AG04450 (cell line): ENCODE results near the gene NR2F6. TPM values are rescaled to one million over a fixed set of nuclear protein-coding genes. Genes with fewer than 3 reads are reported as not detected.

Experiments used
- CTCF ChIA-PET: fragments of 300-600, 350-600 bp; formaldehyde crosslinking; extraction: SDS; loops from one replicate; lab custom pipeline; 2022; ENCODE audit warnings: antibody characterized with exemption, inconsistent platforms; lab: Charles Lee
- POLR2A ChIA-PET: fragments of 350-600 bp; formaldehyde crosslinking; extraction: SDS; loops from one replicate; lab custom pipeline; 2021; ENCODE audit warnings: antibody characterized with exemption, inconsistent platforms; lab: Yijun Ruan, JAX
- DNase-seq: peaks from one replicate; pipeline ENCODE4 v3.0.0-alpha.2; 2011; ENCODE audit warnings: low read depth, low spot score
- H3K27ac ChIP-seq: one replicate; pipeline ENCODE4 v1.5.1; 2012; ENCODE audit warnings: low read depth, low read length, control low read depth
- H3K27me3 ChIP-seq: one replicate; pipeline ENCODE4 v1.6.0; 2012; ENCODE audit warnings: low read length; ENCODE audit not compliant: control insufficient read depth, insufficient read depth
- H3K4me3 ChIP-seq: 2 replicates; pipeline ENCODE4 v1.5.1; 2011; ENCODE audit warnings: mild to moderate bottlenecking, low read depth, low read length, control low read depth
- H3K9me3 ChIP-seq: 2 replicates; pipeline ENCODE4 v1.5.1; 2012; ENCODE audit warnings: low read length; ENCODE audit not compliant: control insufficient read depth, insufficient read depth
- polyA plus RNA-seq: library from polyadenylated mRNA; depleted of rRNA; stranded (reverse); fragments of >200 nt; gene quantifications from 2 replicates; pipeline ENCODE4 v1.2.3, GENCODE V29; 2011
- TF ChIP-seq, protein P1 (sequence below): IDR thresholded peaks from 2 replicates; pipeline ENCODE4 v1.5.1; 2011; ENCODE audit warnings: low read depth, low read length, control low read depth, inconsistent platforms

The NR2F6 gene
- polyA plus RNA-seq, 1 experiment: 16.3 TPM

DNA sequence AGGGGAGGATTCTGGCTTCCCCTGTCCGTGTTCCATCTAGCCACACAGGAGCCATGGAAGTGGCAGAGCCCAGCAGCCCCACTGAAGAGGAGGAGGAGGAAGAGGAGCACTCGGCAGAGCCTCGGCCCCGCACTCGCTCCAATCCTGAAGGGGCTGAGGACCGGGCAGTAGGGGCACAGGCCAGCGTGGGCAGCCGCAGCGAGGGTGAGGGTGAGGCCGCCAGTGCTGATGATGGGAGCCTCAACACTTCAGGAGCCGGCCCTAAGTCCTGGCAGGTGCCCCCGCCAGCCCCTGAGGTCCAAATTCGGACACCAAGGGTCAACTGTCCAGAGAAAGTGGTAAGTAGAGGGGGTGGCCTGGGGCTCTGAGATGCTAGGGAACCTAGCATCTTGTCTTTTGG is 23.0 kb upstream of the NR2F6 start:
- H3K27me3 ChIP-seq: no peaks in the 10 kb centered on the region
- H3K27ac ChIP-seq: no peak overlapping the region
- TF ChIP-seq, protein P1, sequence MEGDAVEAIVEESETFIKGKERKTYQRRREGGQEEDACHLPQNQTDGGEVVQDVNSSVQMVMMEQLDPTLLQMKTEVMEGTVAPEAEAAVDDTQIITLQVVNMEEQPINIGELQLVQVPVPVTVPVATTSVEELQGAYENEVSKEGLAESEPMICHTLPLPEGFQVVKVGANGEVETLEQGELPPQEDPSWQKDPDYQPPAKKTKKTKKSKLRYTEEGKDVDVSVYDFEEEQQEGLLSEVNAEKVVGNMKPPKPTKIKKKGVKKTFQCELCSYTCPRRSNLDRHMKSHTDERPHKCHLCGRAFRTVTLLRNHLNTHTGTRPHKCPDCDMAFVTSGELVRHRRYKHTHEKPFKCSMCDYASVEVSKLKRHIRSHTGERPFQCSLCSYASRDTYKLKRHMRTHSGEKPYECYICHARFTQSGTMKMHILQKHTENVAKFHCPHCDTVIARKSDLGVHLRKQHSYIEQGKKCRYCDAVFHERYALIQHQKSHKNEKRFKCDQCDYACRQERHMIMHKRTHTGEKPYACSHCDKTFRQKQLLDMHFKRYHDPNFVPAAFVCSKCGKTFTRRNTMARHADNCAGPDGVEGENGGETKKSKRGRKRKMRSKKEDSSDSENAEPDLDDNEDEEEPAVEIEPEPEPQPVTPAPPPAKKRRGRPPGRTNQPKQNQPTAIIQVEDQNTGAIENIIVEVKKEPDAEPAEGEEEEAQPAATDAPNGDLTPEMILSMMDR: no peak
- no peaks in the 10 kb centered on the region for H3K9me3 ChIP-seq
- POLR2A ChIA-PET: interaction anchor here (0.6 to 0.7 kb wide), 2 partner anchors 53 to 494 kb away, joined by 3 read pairs; no protein-coding TSS in a partner anchor
- CTCF ChIA-PET: no interaction called here
- DNase-seq: no peak
- H3K4me3 ChIP-seq: no peak overlapping the region

DNA sequence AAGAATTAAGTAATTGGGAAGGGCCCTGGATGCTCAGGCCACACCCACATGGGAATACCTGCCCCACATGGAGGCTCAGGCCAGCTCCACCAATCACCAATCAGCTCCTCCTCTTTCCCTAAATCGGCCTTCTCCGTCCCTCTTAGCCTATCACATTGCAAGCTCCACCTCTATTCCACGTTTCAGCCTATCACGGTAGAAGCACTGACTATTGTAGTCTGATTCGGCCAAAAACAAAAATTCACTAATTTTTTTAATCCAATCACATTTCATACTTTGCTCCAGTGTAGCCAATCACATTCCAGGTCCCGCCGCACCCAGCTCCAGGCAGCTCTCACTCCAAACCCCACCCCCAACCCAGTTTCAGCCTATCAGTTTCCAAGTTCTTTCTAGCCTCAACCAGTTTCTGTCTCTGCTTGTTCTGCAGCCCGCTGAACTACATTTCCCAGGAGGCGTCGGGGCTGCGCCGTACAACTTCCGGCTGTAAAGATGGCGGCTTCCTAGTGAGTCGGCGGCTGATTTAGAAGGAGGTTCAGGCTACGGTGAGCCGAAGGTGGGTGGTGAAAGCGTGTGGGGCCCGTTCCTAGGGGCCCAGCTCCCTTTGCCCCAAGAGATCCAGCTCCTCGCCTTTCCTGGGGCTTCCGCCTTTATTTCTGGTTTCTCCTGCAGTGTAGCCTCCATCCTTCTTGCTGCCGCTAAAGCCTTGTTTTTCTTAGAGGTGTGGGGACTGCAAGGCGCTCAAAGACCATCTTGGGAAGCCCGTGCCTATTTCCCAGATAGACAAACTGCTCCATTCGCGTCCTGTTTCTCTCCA is 21.5 kb upstream of the NR2F6 start, which contains the start of gene BABAM1:
BABAM1 (plus strand) TSS at position 469 of the 814 bp plus-strand sequence. CDS start 1,364 bp downstream, outside the sequence.
- H3K27me3 ChIP-seq: no peaks in the 10 kb centered on the region
- no peaks in the 10 kb centered on the region for H3K9me3 ChIP-seq
- H3K27ac ChIP-seq: peak within 1 kb of the TSS; percentile 52
- peak within 1 kb of the TSS; percentile 96 for H3K4me3 ChIP-seq
- TF ChIP-seq, protein P1: no peak
- peak; percentile 99 for DNase-seq
- POLR2A ChIA-PET: interaction anchor here (0.7 to 1.3 kb wide), 5 partner anchors 10 to 178 kb away, joined by 3 to 4 read pairs (median 3); partner anchors contain the start of genes OCEL1 and USE1
- CTCF ChIA-PET: interaction anchor here (0.8 to 1.1 kb wide), 2 partner anchors 15 to 26 kb away, joined by 3 read pairs; no protein-coding TSS in a partner anchor

DNA sequence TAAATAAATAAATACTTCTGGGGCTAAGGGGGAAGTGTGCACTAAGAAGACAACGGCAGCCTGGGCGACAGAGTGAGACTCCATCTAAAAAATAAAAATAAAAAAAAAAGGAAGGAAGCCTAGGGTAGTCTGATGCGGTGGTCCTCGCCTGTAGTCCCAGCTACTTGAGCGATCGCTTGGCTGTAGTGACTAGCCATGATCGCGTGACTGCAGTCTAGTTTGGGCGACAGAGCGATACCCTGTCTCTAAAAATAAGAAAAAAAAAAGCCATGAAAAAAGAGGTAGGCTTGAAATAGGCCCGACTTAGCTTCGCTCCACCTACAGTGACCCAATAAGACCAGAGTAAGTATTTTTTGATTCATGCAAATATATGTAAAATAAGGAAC is 20.9 kb upstream of the NR2F6 start:
- ChIA-PET POLR2A (interaction anchor here (0.8 to 1.3 kb wide), 4 partner anchors 11 to 52 kb away, joined by 3 to 4 read pairs (median 3); partner anchors contain the start of genes OCEL1 and USE1), CTCF (interaction anchor here (0.8 to 1.1 kb wide), 2 partner anchors 16 to 26 kb away, joined by 3 read pairs; no protein-coding TSS in a partner anchor)
- no peak overlapping the region for H3K27ac ChIP-seq

DNA sequence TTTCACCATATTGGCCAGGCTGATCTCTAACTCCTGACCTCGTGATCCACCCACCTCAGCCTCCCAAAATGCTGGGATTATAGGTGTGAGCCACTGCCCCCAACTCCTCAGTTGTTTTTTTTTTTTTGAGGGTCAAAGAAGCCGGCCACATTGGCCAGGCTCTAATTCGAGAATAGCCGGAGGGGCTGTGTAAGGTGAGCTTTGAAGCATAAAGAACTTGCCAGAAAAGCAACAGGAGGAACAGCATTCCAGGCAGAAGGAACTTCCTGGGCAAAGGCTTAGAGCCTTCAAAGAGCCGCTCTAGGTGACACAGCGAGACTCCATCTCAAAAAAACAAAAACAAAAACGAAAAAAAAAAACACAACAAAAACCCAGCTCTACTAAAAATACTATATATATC is 20.3 kb upstream of the NR2F6 start:
- ChIA-PET POLR2A (no interaction called here), CTCF (no interaction called here)
- DNase-seq: no peak

More for the DNA sequence above, 20.9 kb upstream of the NR2F6 start:
- Histone ChIP-seq H3K9me3 (no peaks in the 10 kb centered on the region), H3K27me3 (no peaks in the 10 kb centered on the region), H3K4me3 (no peak overlapping the region)
- DNase-seq: no peak
- TF ChIP-seq, protein P1: no peak

More for the DNA sequence above, 20.3 kb upstream of the NR2F6 start:
- TF ChIP-seq, protein P1: no peak
- Histone ChIP-seq H3K9me3 (no peaks in the 10 kb centered on the region), H3K4me3 (no peak overlapping the region), H3K27me3 (no peaks in the 10 kb centered on the region), H3K27ac (no peak overlapping the region)
